IMR-90 (cell line): ENCODE results near the gene SLC25A41. TPM values are rescaled to one million over a fixed set of nuclear protein-coding genes. Genes with fewer than 3 reads are reported as not detected.

Source experiments
- ATAC-seq: fragments of 200-7000 bp; cut with Tn5 transposase; 2 replicates; pipeline ENCODE4 v1.9.1; 2020; ENCODE audit warnings: low read depth, mild to moderate bottlenecking, moderate library complexity
- BruUV-seq: library from RNA; stranded (reverse); fragments of 400-500 nt; replicated peaks from 2 replicates; lab custom pipeline; 2021; lab: Mats Ljungman, UMichigan
- CTCF ChIA-PET: fragments of 300-600 bp; formaldehyde crosslinking; extraction: SDS; loops from one replicate; lab custom pipeline; 2021; ENCODE audit warnings: antibody characterized with exemption; lab: Yijun Ruan, JAX
- POLR2A ChIA-PET: fragments of 300-600 bp; sonication (Branson Sonifier 250); formaldehyde crosslinking; loops from one replicate; lab custom pipeline; 2022; ENCODE audit warnings: antibody characterized with exemption; ENCODE audit not compliant: unreplicated experiment; lab: Charles Lee
- DNase-seq: peaks from one replicate; pipeline ENCODE4 v3.0.0; 2013
- H2AFZ ChIP-seq: replicated peaks from 2 replicates; pipeline ENCODE3; 2013; ENCODE audit warnings: low read length, mild to moderate bottlenecking; ENCODE audit not compliant: poor library complexity
- H2AK5ac ChIP-seq: 2 replicates; pipeline ENCODE4 v1.6.1; 2013; ENCODE audit warnings: low read depth, low read length, inconsistent platforms
- H2AK9ac ChIP-seq: replicated peaks from 2 replicates; pipeline ENCODE3; 2013; ENCODE audit warnings: mild to moderate bottlenecking, low read depth, low read length, moderate library complexity; ENCODE audit not compliant: poor library complexity
- H2BK120ac ChIP-seq: 2 replicates; pipeline ENCODE4 v1.6.1; 2013; ENCODE audit warnings: low read depth, low read length, inconsistent platforms
- H2BK15ac ChIP-seq: 3 replicates; pipeline ENCODE4 v1.6.1; 2013; ENCODE audit warnings: low read depth, low read length, inconsistent platforms
- H2BK20ac ChIP-seq: 2 replicates; pipeline ENCODE4 v1.6.1; 2013; ENCODE audit warnings: low read depth, mild to moderate bottlenecking, inconsistent platforms, low read length, moderate library complexity
- H2BK5ac ChIP-seq: 2 replicates; pipeline ENCODE4 v1.6.1; 2013; ENCODE audit warnings: mild to moderate bottlenecking, low read depth, low read length, inconsistent platforms; ENCODE audit not compliant: poor library complexity, severe bottlenecking
- H3K14ac ChIP-seq: replicated peaks from 2 replicates; pipeline ENCODE4 v1.6.1; 2013; ENCODE audit warnings: low read depth, low read length, inconsistent platforms
- H3K18ac ChIP-seq: 2 replicates; pipeline ENCODE4 v1.6.1; 2013; ENCODE audit warnings: low read depth, low read length, control low read depth
- H3K23ac ChIP-seq: 2 replicates; pipeline ENCODE4 v1.6.1; 2013; ENCODE audit warnings: low read depth, low read length, inconsistent platforms
- H3K27ac ChIP-seq: 2 replicates; pipeline ENCODE4 v1.5.1; 2013; ENCODE audit warnings: mild to moderate bottlenecking, control low read depth, low read length; ENCODE audit not compliant: insufficient read depth
- H3K27me3 ChIP-seq: 2 replicates; pipeline ENCODE4 v1.6.1; 2013; ENCODE audit warnings: low read length; ENCODE audit not compliant: control insufficient read depth, insufficient read depth
- H3K36me3 ChIP-seq: 2 replicates; pipeline ENCODE4 v1.6.1; 2013; ENCODE audit warnings: low read length, mixed read lengths; ENCODE audit not compliant: control insufficient read depth, insufficient read depth
- H3K4ac ChIP-seq: 2 replicates; pipeline ENCODE4 v1.6.1; 2013; ENCODE audit warnings: low read depth, low read length, inconsistent platforms
- H3K4me1 ChIP-seq: 2 replicates; pipeline ENCODE4 v1.6.1; 2013; ENCODE audit warnings: low read length, mixed read lengths; ENCODE audit not compliant: control insufficient read depth, insufficient read depth
- H3K4me2 ChIP-seq: 2 replicates; pipeline ENCODE4 v1.6.1; 2013; ENCODE audit warnings: low read depth, mild to moderate bottlenecking, control low read depth, low read length, moderate library complexity
- H3K4me3 ChIP-seq: 2 replicates; pipeline ENCODE4 v1.5.1; 2013; ENCODE audit warnings: low read depth, mild to moderate bottlenecking, control low read depth, low read length, moderate library complexity; ENCODE audit not compliant: insufficient read depth
- H3K56ac ChIP-seq: 2 replicates; pipeline ENCODE4 v1.6.1; 2013; ENCODE audit warnings: low read length, inconsistent platforms; ENCODE audit not compliant: insufficient read depth; ENCODE audit errors: extremely low read depth
- H3K79me1 ChIP-seq, 2 experiments: 2 replicates each; pipeline ENCODE4 v1.6.1; 2013; ENCODE audit warnings: low read length in 2 of 2, inconsistent platforms in 1 of 2, low read depth in 1 of 2
- H3K9ac ChIP-seq: 2 replicates; pipeline ENCODE4 v1.6.1; 2013; ENCODE audit warnings: low read depth, low read length, control low read depth
- H3K9me1 ChIP-seq: 2 replicates; pipeline ENCODE4 v1.6.1; 2013; ENCODE audit warnings: low read length, inconsistent platforms; ENCODE audit not compliant: insufficient read depth
- H3K9me3 ChIP-seq: 2 replicates; pipeline ENCODE4 v1.6.1; 2013; ENCODE audit warnings: low read length; ENCODE audit not compliant: control insufficient read depth, insufficient read depth
- H4K20me1 ChIP-seq: 2 replicates; pipeline ENCODE4 v1.6.1; 2013; ENCODE audit warnings: low read length, inconsistent platforms; ENCODE audit not compliant: insufficient read depth
- H4K5ac ChIP-seq: 2 replicates; pipeline ENCODE4 v1.6.1; 2013; ENCODE audit warnings: mild to moderate bottlenecking, low read depth, low read length, control low read depth
- H4K8ac ChIP-seq, 2 experiments: 2 replicates each; pipeline ENCODE4 v1.6.1; 2013; ENCODE audit warnings: low read depth in 2 of 2, low read length in 2 of 2, control low read depth in 1 of 2, inconsistent platforms in 1 of 2
- H4K91ac ChIP-seq: 2 replicates; pipeline ENCODE4 v1.6.1; 2013; ENCODE audit warnings: low read depth, low read length, inconsistent platforms; ENCODE audit not compliant: insufficient read depth
- BHLHE40 ChIP-seq: fragments of 150-350 bp; IDR thresholded peaks from 2 replicates; pipeline ENCODE4 v1.6.1; 2016; ENCODE audit warnings: mild to moderate bottlenecking, low read depth, low read length
- CHD1 ChIP-seq: IDR thresholded peaks from 2 replicates; pipeline ENCODE4 v1.6.1; 2012; ENCODE audit warnings: low read depth, low read length, improper control_type of control experiment
- ELK1 ChIP-seq: fragments of 150-350 bp; IDR thresholded peaks from 2 replicates; pipeline ENCODE4 v1.6.1; 2016; ENCODE audit warnings: low read depth, mild to moderate bottlenecking, low read length, moderate library complexity, borderline replicate concordance
- FOS ChIP-seq: fragments of 150-350 bp; IDR thresholded peaks from 2 replicates; pipeline ENCODE4 v1.6.1; 2016; ENCODE audit warnings: low read depth, low read length
- MAZ ChIP-seq: IDR thresholded peaks from 2 replicates; pipeline ENCODE4 v1.6.1; 2012; ENCODE audit warnings: low read depth, mild to moderate bottlenecking, low read length, improper control_type of control experiment, moderate library complexity, borderline replicate concordance
- MXI1 ChIP-seq: IDR thresholded peaks from 2 replicates; pipeline ENCODE4 v1.6.1; 2012; ENCODE audit warnings: low read depth, mild to moderate bottlenecking, low read length, moderate library complexity, borderline replicate concordance
- POLR2A ChIP-seq: IDR thresholded peaks from 2 replicates; pipeline ENCODE4 v1.6.1; 2012; ENCODE audit warnings: mild to moderate bottlenecking, low read depth, low read length
- RAD21 ChIP-seq: IDR thresholded peaks from 2 replicates; pipeline ENCODE4 v1.6.1; 2012; ENCODE audit warnings: low read length, improper control_type of control experiment
- RCOR1 ChIP-seq: IDR thresholded peaks from 2 replicates; pipeline ENCODE4 v1.6.1; 2012; ENCODE audit warnings: mild to moderate bottlenecking, low read length, improper control_type of control experiment; ENCODE audit not compliant: insufficient replicate concordance
- RFX5 ChIP-seq: IDR thresholded peaks from 2 replicates; pipeline ENCODE4 v1.8.0; 2012; ENCODE audit warnings: low read depth, mild to moderate bottlenecking, low read length, moderate library complexity
- USF2 ChIP-seq: fragments of 150-350 bp; IDR thresholded peaks from 2 replicates; pipeline ENCODE4 v1.6.1; 2017; ENCODE audit warnings: mild to moderate bottlenecking, antibody characterized with exemption, low read length, low read depth
- WGBS, 2 experiments: methylation state at CpG; one replicate each; pipeline versions ENCODE4 v1.1.5 to v1.1.7; 2013; ENCODE audit warnings: missing lambda C conversion rate in 2 of 2; ENCODE audit not compliant: insufficient read length in 1 of 2; ENCODE audit errors: extremely low coverage in 2 of 2; 5-methylcytosine and 5-hydroxymethylcytosine counted together
- dilution Hi-C: fragments of 300-500 bp; cut with HindIII; formaldehyde crosslinking; loops from one replicate; pipeline ENCODE4 v1.14.3; 2018; ENCODE audit warnings: low sequenced_read_pairs; ENCODE audit not compliant: unreplicated experiment
- in situ Hi-C: fragments of 300-500 bp; cut with MboI; formaldehyde crosslinking; loops from 3 replicates; pipeline ENCODE4 v1.14.3; 2019; ENCODE audit warnings: low sequenced_read_pairs, inconsistent platforms, mixed read lengths
- intact Hi-C: fragments of 100-400 bp; cut with micrococcal nuclease; formaldehyde crosslinking; loops from 2 replicates; pipeline ENCODE4 v1.10.0; 2022
- polyA plus RNA-seq, 3 experiments: library from polyadenylated mRNA; depleted of rRNA; stranded (reverse); fragments of >200 nt; gene quantifications; 2 replicates each; pipeline ENCODE4 v1.2.3, GENCODE V29; 2012; ENCODE audit warnings: low replicate concordance in 1 of 3
- total RNA-seq: library from RNA; depleted of rRNA; stranded (reverse); fragments of >200 nt; gene quantifications from 2 replicates; pipeline ENCODE4 v1.2.3, GENCODE V29; 2012

The SLC25A41 gene
- total and polyA plus RNA-seq, 2 of the 4 experiments (the other 2 are of a cell fraction), result not detected

GRCh38 chr19:6451583-6452222 is 18.1 kb upstream of the SLC25A41 start:
- Histone ChIP-seq H4K20me1 (no peaks in the 10 kb centered on the region), H3K4ac (no peak overlapping the region), H3K4me1 (no peaks in the 10 kb centered on the region), H3K9me1 (no peaks in the 10 kb centered on the region), H3K18ac (no peak overlapping the region), H3K56ac (no peak overlapping the region), H2AFZ (no peak overlapping the region), H3K27me3 (no peaks in the 10 kb centered on the region), H4K91ac (no peak overlapping the region), H3K4me2 (no peak overlapping the region), H3K14ac (no peak overlapping the region), H2BK15ac (no peak overlapping the region), H4K5ac (no peak overlapping the region), H3K9ac (no peak overlapping the region), H2BK5ac (no peak overlapping the region), H4K8ac (no peak overlapping the region), H3K36me3 (peaks cover 16% of the 10 kb centered on the region), H3K4me3 (no peak overlapping the region), H3K27ac (no peak overlapping the region), H3K9me3 (peaks cover 10% of the 10 kb centered on the region; the same call in 1 of the 2 replicates), H3K23ac (no peak overlapping the region), H3K79me1 (no peaks in the 10 kb centered on the region), H2AK9ac (no peak overlapping the region), H2BK120ac (no peak overlapping the region), H2AK5ac (no peak overlapping the region), H2BK20ac (no peak overlapping the region)
- dilution Hi-C loops (no loop called here), in situ Hi-C loops (no loop called here), intact Hi-C loops (loop anchor here (10.0 kb wide), 1 partner anchor 657 kb away; the partner anchor contains the start of gene DUS3L)
- no peak for DNase-seq
- CTCF ChIA-PET, result no interaction called here
- no peak for TF ChIP-seq BHLHE40
- TF ChIP-seq ELK1, result no peak
- TF ChIP-seq CHD1, result no peak
- TF ChIP-seq USF2, result no peak
- no peak for TF ChIP-seq MAZ
- TF ChIP-seq RFX5, result no peak
- TF ChIP-seq RAD21, result no peak
- no peak for TF ChIP-seq FOS
- TF ChIP-seq RCOR1, result no peak
- TF ChIP-seq MXI1, result no peak
- TF ChIP-seq POLR2A, result no peak
- no peak for ATAC-seq
- WGBS, 2 experiments, result 100% methylated on average over 1 of the region's 7 CpGs; no CpG with 5 or more reads in 1 of the 2 experiments
- no TSS peak for BruUV-seq
- POLR2A ChIA-PET, result no interaction called here
